Bronchial epithelial cell (primary cell): ENCODE data around the gene SLC8A1. TPM values are rescaled to one million over a fixed set of nuclear protein-coding genes. Genes with fewer than 3 reads are reported as not detected.
A peak's percentile ranks its signal among the peaks of the same experiment; 100 is the strongest.

Source experiments
- DNase-seq: peaks from one replicate; pipeline ENCODE4 v3.0.0-alpha.2; 2010; ENCODE audit warnings: low read depth
- FAIRE-seq: peaks from 2 replicates; lab custom pipeline; 2011; peaks lifted over from hg19 to GRCh38; lab: Jason Lieb, UNC
- H3K27me3 ChIP-seq: 2 replicates; pipeline ENCODE4 v1.5.1; 2011; ENCODE audit warnings: low read length; ENCODE audit not compliant: control insufficient read depth, insufficient read depth
- H3K36me3 ChIP-seq: 2 replicates; pipeline ENCODE4 v1.5.1; 2011; ENCODE audit warnings: low read length; ENCODE audit not compliant: control insufficient read depth, insufficient read depth
- H3K4me3 ChIP-seq: 2 replicates; pipeline ENCODE4 v1.5.1; 2011; ENCODE audit warnings: mild to moderate bottlenecking, low read depth, low read length, control low read depth
- CTCF ChIP-seq: IDR thresholded peaks from 2 replicates; pipeline ENCODE4 v1.5.1; 2011; ENCODE audit warnings: mild to moderate bottlenecking, moderate library complexity, low read length, control low read depth, inconsistent platforms; ENCODE audit not compliant: insufficient read depth, severe bottlenecking
- total RNA-seq: library from RNA; depleted of rRNA; stranded (reverse); fragments of >200 nt; gene quantifications from 2 replicates; pipeline ENCODE4 v1.2.1, GENCODE V29; 2014

The SLC8A1 gene
- total RNA-seq, 1 donor from 2014 or later: 3.7 TPM

- Histone ChIP-seq H3K4me3 (no peak overlapping the region), H3K27me3 (no peaks in the 10 kb centered on the region), H3K36me3 (no peaks in the 10 kb centered on the region)
- TF ChIP-seq CTCF: no peak
- DNase-seq (peak; percentile 31), FAIRE-seq (no peak)
Observed at GRCh38 chr2:40348665-40349064, 103.2 kb downstream of the SLC8A1 start.

GRCh38 chr2:40348038-40348437 lies 103.9 kb downstream of the SLC8A1 start:
- no peak for FAIRE-seq
- DNase-seq: no peak
- H3K4me3 ChIP-seq: no peak overlapping the region
- TF ChIP-seq CTCF: no peak
- H3K36me3 ChIP-seq: no peaks in the 10 kb centered on the region
- H3K27me3 ChIP-seq: no peaks in the 10 kb centered on the region

- FAIRE-seq (no peak), DNase-seq (no peak)
- no peak for TF ChIP-seq CTCF
- H3K27me3 ChIP-seq: no peaks in the 10 kb centered on the region
- H3K36me3 ChIP-seq: no peaks in the 10 kb centered on the region
- H3K4me3 ChIP-seq: no peak overlapping the region
Observed at GRCh38 chr2:40346535-40347354, 105.1 kb downstream of the SLC8A1 start.

GRCh38 chr2:40344364-40344763 lies 107.5 kb downstream of the SLC8A1 start:
- FAIRE-seq (no peak), DNase-seq (no peak)
- H3K27me3 ChIP-seq: no peaks in the 10 kb centered on the region
- no peaks in the 10 kb centered on the region for H3K36me3 ChIP-seq
- TF ChIP-seq CTCF: no peak
- no peak overlapping the region for H3K4me3 ChIP-seq

- FAIRE-seq (no peak), DNase-seq (peak; percentile 50)
- Histone ChIP-seq H3K4me3 (no peak overlapping the region), H3K27me3 (no peaks in the 10 kb centered on the region), H3K36me3 (no peaks in the 10 kb centered on the region)
- TF ChIP-seq CTCF: no peak
Observed at GRCh38 chr2:40343902-40344301, 108.0 kb downstream of the SLC8A1 start.
